GM18867 (cell line): ENCODE data around the gene LZIC.

Experiments
- ATAC-seq: cut with Tn5 transposase; IDR thresholded peaks from one replicate; pipeline ENCODE4 v1.9.1; 2021; ENCODE audit warnings: mild to moderate bottlenecking, moderate library complexity; ENCODE audit not compliant: unreplicated experiment

Gene LZIC

GRCh38 chr1:9887070-9887469 lies 56.1 kb downstream of the LZIC start:
- ATAC-seq = no peak

GRCh38 chr1:9886092-9886742 lies 57.0 kb downstream of the LZIC start:
- no peak for ATAC-seq

DNA sequence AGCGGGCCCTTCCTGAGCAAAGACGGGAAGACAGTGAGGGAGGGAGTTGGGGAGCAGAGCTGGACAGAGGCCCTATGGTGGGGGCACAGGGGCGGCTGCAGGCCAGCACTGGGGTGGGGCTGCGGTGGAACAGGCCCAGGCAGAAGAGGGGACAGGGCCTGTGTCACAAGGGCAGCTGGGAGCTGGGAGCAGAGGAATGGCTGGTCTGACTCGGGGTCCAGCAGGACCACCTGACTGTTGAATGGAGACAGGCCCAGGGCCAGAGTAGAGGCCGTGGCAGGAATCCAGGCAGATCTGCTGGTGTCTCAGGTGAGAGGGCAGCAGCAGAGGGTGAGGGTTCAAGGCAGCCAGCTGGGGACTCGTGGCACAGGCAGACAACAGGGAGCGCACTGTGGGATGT lies 58.4 kb downstream of the LZIC start:
- no peak for ATAC-seq

DNA sequence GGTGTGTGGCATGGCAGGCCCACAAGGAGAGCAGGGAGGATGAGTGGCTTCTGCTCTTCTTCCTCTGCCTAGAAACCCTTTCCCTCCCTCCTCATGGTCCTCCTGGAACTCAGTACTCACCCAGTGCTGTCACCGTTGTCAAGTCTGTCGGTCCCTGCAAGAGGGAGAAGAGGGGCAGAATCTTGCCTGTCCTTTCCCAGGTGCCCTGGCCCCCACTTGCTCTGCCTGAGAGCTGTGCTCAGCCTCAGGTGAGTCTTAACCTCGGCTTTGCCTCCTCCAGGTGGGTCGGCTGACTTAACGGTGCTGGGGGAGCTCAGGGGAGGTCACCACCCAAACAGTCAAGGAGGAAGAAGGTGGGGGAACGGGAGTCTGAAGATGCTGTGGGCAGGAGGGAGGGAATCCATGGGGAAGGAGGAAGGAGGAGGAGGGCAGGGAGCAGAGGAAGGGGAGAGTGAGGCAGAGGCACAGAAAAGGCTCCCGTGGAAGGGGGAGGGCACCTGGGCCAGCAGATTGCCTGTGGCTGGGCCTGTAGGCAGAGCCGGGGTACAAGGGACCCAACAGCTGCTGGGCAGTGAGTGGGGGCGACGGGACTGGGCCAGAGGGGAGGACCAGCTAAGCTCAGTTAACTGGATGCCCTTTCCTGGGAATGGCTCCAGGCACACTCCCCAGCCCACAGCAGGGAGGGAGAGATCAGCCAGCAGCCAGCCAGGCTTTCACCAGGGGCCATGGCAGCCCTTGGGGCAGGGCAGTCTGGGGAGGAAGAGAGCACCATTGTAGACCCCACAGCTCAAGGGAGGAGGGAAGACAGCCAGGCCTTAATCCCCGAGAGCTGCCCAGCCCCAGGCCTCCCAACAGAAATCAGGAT lies 59.4 kb downstream of the LZIC start:
- ATAC-seq = no peak

DNA sequence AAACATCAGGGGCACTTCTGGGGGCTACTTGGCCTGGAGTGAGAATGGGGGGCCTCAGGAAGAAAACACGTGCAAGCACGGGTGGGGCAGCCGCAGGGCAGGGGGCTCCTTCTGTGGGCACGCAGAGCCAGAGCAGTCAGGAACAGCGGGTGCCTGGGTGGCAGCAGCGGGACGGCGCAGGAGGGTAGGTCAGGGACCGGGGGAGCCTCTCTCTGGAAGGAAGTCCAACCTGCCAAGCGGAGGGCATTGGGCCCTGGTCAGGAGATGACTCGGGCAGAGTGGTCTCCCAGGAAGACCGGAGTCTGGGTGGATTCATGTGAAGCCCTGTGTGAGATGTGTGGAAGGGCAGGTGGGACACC lies 60.3 kb downstream of the LZIC start:
- ATAC-seq = no peak

- ATAC-seq = no peak
These were observed 60.8 kb downstream of the LZIC start for GRCh38 chr1:9882296-9882944.

- no peak for ATAC-seq
These were observed 61.3 kb downstream of the LZIC start for GRCh38 chr1:9881838-9882249.
